ENCODE measurements around the gene PATJ.

PATJ gene

GRCh38 chr1:62029704-62030103 is 287.4 kb downstream of the PATJ start:
- Histone ChIP-seq H3K79me1 (replicated peaks; ENCODE audit: low read length, poor library complexity, severe bottlenecking) (no peaks in the 10 kb centered on the region), H3K27ac (ENCODE audit: low read length, poor library complexity, severe bottlenecking) (no peak overlapping the region), H2BK120ac (ENCODE audit: low read depth, low read length) (no peak overlapping the region), H4K91ac (ENCODE audit: low read length) (no peak overlapping the region), H3K27me3 (ENCODE audit: control insufficient read depth in 1 of 2, insufficient read depth in 1 of 2, low read length in 2 of 2) (no peaks in the 10 kb centered on the region), H2BK12ac (ENCODE audit: low read length in 2 of 2) (no peak overlapping the region), H2AFZ (ENCODE audit: low read depth, low read length) (no peak overlapping the region), H3K14ac (ENCODE audit: low read length in 2 of 2) (no peak overlapping the region), H3K23ac (ENCODE audit: low read length in 2 of 2) (no peak overlapping the region), H3K9me3 (ENCODE audit: control insufficient read depth, low read length) (no peaks in the 10 kb centered on the region), H3K4ac (ENCODE audit: low read depth in 1 of 2, low read length in 2 of 2) (no peak overlapping the region), H3K9ac (ENCODE audit: low read length) (no peak overlapping the region), H3K36me3 (ENCODE audit: control insufficient read depth in 1 of 2, insufficient read depth in 2 of 2, low read depth in 1 of 2, low read length in 2 of 2) (no peaks in the 10 kb centered on the region), H2BK5ac (ENCODE audit: low read depth, low read length, poor library complexity, severe bottlenecking) (no peak overlapping the region), H3K4me2 (ENCODE audit: low read length, poor library complexity, severe bottlenecking) (no peak overlapping the region), H3K18ac (ENCODE audit: low read depth in 1 of 2, low read length in 2 of 2) (no peak overlapping the region), H2BK15ac (ENCODE audit: low read depth, poor library complexity, severe bottlenecking) (no peak overlapping the region), H3K4me1 (ENCODE audit: control insufficient read depth, insufficient read depth, low read depth, low read length) (no peaks in the 10 kb centered on the region), H3K4me3 (ENCODE audit: insufficient read depth in 1 of 2, low read depth in 1 of 2, low read length in 2 of 2) (no peak overlapping the region), H4K8ac (ENCODE audit: low read length) (no peak overlapping the region), H2AK5ac (ENCODE audit: low read length, severe bottlenecking) (no peak overlapping the region)
- WGBS, result 72% methylated on average over 1 of the region's 2 CpGs
- DNase-seq, result no peak

GRCh38 chr1:62034790-62035189 is 292.5 kb downstream of the PATJ start:
- no peak overlapping the region for H2BK5ac ChIP-seq (ENCODE audit: low read depth, low read length, poor library complexity, severe bottlenecking)
- no peak overlapping the region for H2BK12ac ChIP-seq (ENCODE audit: low read length in 2 of 2)
- H4K91ac ChIP-seq (ENCODE audit: low read length), result no peak overlapping the region
- H3K9ac ChIP-seq (ENCODE audit: low read length), result no peak overlapping the region
- H3K4me2 ChIP-seq (ENCODE audit: low read length, poor library complexity, severe bottlenecking), result no peak overlapping the region
- H3K4ac ChIP-seq (ENCODE audit: low read depth in 1 of 2, low read length in 2 of 2), result no peak overlapping the region
- no peak overlapping the region for H2BK15ac ChIP-seq (ENCODE audit: low read depth, poor library complexity, severe bottlenecking)
- H3K18ac ChIP-seq (ENCODE audit: low read depth in 1 of 2, low read length in 2 of 2), result no peak overlapping the region
- no peaks in the 10 kb centered on the region for H3K79me1 ChIP-seq (replicated peaks; ENCODE audit: low read length, poor library complexity, severe bottlenecking)
- no peaks in the 10 kb centered on the region for H3K27me3 ChIP-seq (ENCODE audit: control insufficient read depth in 1 of 2, insufficient read depth in 1 of 2, low read length in 2 of 2)
- H2AK5ac ChIP-seq (ENCODE audit: low read length, severe bottlenecking), result no peak overlapping the region
- H3K27ac ChIP-seq (ENCODE audit: low read length, poor library complexity, severe bottlenecking), result no peak overlapping the region
- H2AFZ ChIP-seq (ENCODE audit: low read depth, low read length), result no peak overlapping the region
- no peak overlapping the region for H2BK120ac ChIP-seq (ENCODE audit: low read depth, low read length)
- H3K14ac ChIP-seq (ENCODE audit: low read length in 2 of 2), result no peak overlapping the region
- no peak overlapping the region for H3K23ac ChIP-seq (ENCODE audit: low read length in 2 of 2)
- no peak overlapping the region for H3K4me3 ChIP-seq (ENCODE audit: insufficient read depth in 1 of 2, low read depth in 1 of 2, low read length in 2 of 2)
- DNase-seq, result no peak
- H3K36me3 ChIP-seq (ENCODE audit: control insufficient read depth in 1 of 2, insufficient read depth in 2 of 2, low read depth in 1 of 2, low read length in 2 of 2), result no peaks in the 10 kb centered on the region
- WGBS, result 78% methylated on average over 4 of the region's 4 CpGs
- no peak overlapping the region for H4K8ac ChIP-seq (ENCODE audit: low read length)
- no peaks in the 10 kb centered on the region for H3K9me3 ChIP-seq (ENCODE audit: control insufficient read depth, low read length)
- no peaks in the 10 kb centered on the region for H3K4me1 ChIP-seq (ENCODE audit: control insufficient read depth, insufficient read depth, low read depth, low read length)

- 56% methylated on average over 1 of the region's 1 CpG for WGBS
- no peak overlapping the region for H3K18ac ChIP-seq (ENCODE audit: low read depth in 1 of 2, low read length in 2 of 2)
- no peak overlapping the region for H2AFZ ChIP-seq (ENCODE audit: low read depth, low read length)
- no peak overlapping the region for H3K9ac ChIP-seq (ENCODE audit: low read length)
- H3K27me3 ChIP-seq (ENCODE audit: control insufficient read depth in 1 of 2, insufficient read depth in 1 of 2, low read length in 2 of 2), result no peaks in the 10 kb centered on the region
- no peaks in the 10 kb centered on the region for H3K36me3 ChIP-seq (ENCODE audit: control insufficient read depth in 1 of 2, insufficient read depth in 2 of 2, low read depth in 1 of 2, low read length in 2 of 2)
- no peaks in the 10 kb centered on the region for H3K4me1 ChIP-seq (ENCODE audit: control insufficient read depth, insufficient read depth, low read depth, low read length)
- H3K4me2 ChIP-seq (ENCODE audit: low read length, poor library complexity, severe bottlenecking), result no peak overlapping the region
- no peak for DNase-seq
- no peak overlapping the region for H2BK12ac ChIP-seq (ENCODE audit: low read length in 2 of 2)
- H3K9me3 ChIP-seq (ENCODE audit: control insufficient read depth, low read length), result no peaks in the 10 kb centered on the region
- H3K79me1 ChIP-seq (replicated peaks; ENCODE audit: low read length, poor library complexity, severe bottlenecking), result no peaks in the 10 kb centered on the region
- H2BK5ac ChIP-seq (ENCODE audit: low read depth, low read length, poor library complexity, severe bottlenecking), result no peak overlapping the region
- H2BK15ac ChIP-seq (ENCODE audit: low read depth, poor library complexity, severe bottlenecking), result no peak overlapping the region
- no peak overlapping the region for H3K4me3 ChIP-seq (ENCODE audit: insufficient read depth in 1 of 2, low read depth in 1 of 2, low read length in 2 of 2)
- no peak overlapping the region for H3K23ac ChIP-seq (ENCODE audit: low read length in 2 of 2)
- H4K91ac ChIP-seq (ENCODE audit: low read length), result no peak overlapping the region
- no peak overlapping the region for H2BK120ac ChIP-seq (ENCODE audit: low read depth, low read length)
- no peak overlapping the region for H4K8ac ChIP-seq (ENCODE audit: low read length)
- no peak overlapping the region for H2AK5ac ChIP-seq (ENCODE audit: low read length, severe bottlenecking)
- H3K4ac ChIP-seq (ENCODE audit: low read depth in 1 of 2, low read length in 2 of 2), result no peak overlapping the region
- H3K14ac ChIP-seq (ENCODE audit: low read length in 2 of 2), result no peak overlapping the region
- H3K27ac ChIP-seq (ENCODE audit: low read length, poor library complexity, severe bottlenecking), result no peak overlapping the region
Measured at GRCh38 chr1:62037274-62037673, 295.0 kb downstream of the PATJ start.

- H3K4me1 ChIP-seq (ENCODE audit: control insufficient read depth, insufficient read depth, low read depth, low read length), result no peaks in the 10 kb centered on the region
- H3K4me3 ChIP-seq (ENCODE audit: insufficient read depth in 1 of 2, low read depth in 1 of 2, low read length in 2 of 2), result no peak overlapping the region
- H3K79me1 ChIP-seq (replicated peaks; ENCODE audit: low read length, poor library complexity, severe bottlenecking), result no peaks in the 10 kb centered on the region
- H3K36me3 ChIP-seq (ENCODE audit: control insufficient read depth in 1 of 2, insufficient read depth in 2 of 2, low read depth in 1 of 2, low read length in 2 of 2), result no peaks in the 10 kb centered on the region
- H2AFZ ChIP-seq (ENCODE audit: low read depth, low read length), result no peak overlapping the region
- no peak overlapping the region for H3K18ac ChIP-seq (ENCODE audit: low read depth in 1 of 2, low read length in 2 of 2)
- no peak overlapping the region for H3K4me2 ChIP-seq (ENCODE audit: low read length, poor library complexity, severe bottlenecking)
- no peak overlapping the region for H2BK120ac ChIP-seq (ENCODE audit: low read depth, low read length)
- H2BK12ac ChIP-seq (ENCODE audit: low read length in 2 of 2), result no peak overlapping the region
- no peak overlapping the region for H3K9ac ChIP-seq (ENCODE audit: low read length)
- no peak overlapping the region for H4K91ac ChIP-seq (ENCODE audit: low read length)
- H3K27ac ChIP-seq (ENCODE audit: low read length, poor library complexity, severe bottlenecking), result no peak overlapping the region
- H3K27me3 ChIP-seq (ENCODE audit: control insufficient read depth in 1 of 2, insufficient read depth in 1 of 2, low read length in 2 of 2), result no peaks in the 10 kb centered on the region
- H2AK5ac ChIP-seq (ENCODE audit: low read length, severe bottlenecking), result no peak overlapping the region
- WGBS, result 69% methylated on average over 6 of the region's 7 CpGs
- DNase-seq, result no peak
- H3K23ac ChIP-seq (ENCODE audit: low read length in 2 of 2), result no peak overlapping the region
- H2BK15ac ChIP-seq (ENCODE audit: low read depth, poor library complexity, severe bottlenecking), result no peak overlapping the region
- H2BK5ac ChIP-seq (ENCODE audit: low read depth, low read length, poor library complexity, severe bottlenecking), result no peak overlapping the region
- H3K4ac ChIP-seq (ENCODE audit: low read depth in 1 of 2, low read length in 2 of 2), result no peak overlapping the region
- no peaks in the 10 kb centered on the region for H3K9me3 ChIP-seq (ENCODE audit: control insufficient read depth, low read length)
- no peak overlapping the region for H4K8ac ChIP-seq (ENCODE audit: low read length)
- H3K14ac ChIP-seq (ENCODE audit: low read length in 2 of 2), result no peak overlapping the region
Measured at GRCh38 chr1:62038594-62039284, 296.5 kb downstream of the PATJ start.

All from mesenchymal stem cell (in vitro differentiated cells and primary cell).